ENCODE measurements around the gene SAP30. TPM values are rescaled to one million over a fixed set of nuclear protein-coding genes. Genes with fewer than 3 reads are reported as not detected.

The SAP30 gene
- total RNA-seq, 1 donor from 2014 or later: 13.0 TPM

- Histone ChIP-seq H3K36me3 (no peaks in the 10 kb centered on the region), H3K4me1 (no peaks in the 10 kb centered on the region), H3K27ac (no peak overlapping the region), H3K27me3 (no peaks in the 10 kb centered on the region), H3K9me3 (no peaks in the 10 kb centered on the region), H3K4me3 (no peak overlapping the region)
- intact Hi-C loops (cut with DNase I): no loop called here
- DNase-seq (ENCODE audit: extremely low spot score in 2 of 2): no peak
- TF ChIP-seq CTCF (IDR thresholded peaks at IDR 0.05) (no peak), POLR2A (IDR thresholded peaks at IDR 0.05) (no peak), POLR2AphosphoS5 (IDR thresholded peaks at IDR 0.05; ENCODE audit: insufficient read depth in 1 of 2, low read depth in 1 of 2) (no peak)
Measured at GRCh38 chr4:173379929-173380328, 9.2 kb downstream of the SAP30 start.

GRCh38 chr4:173380987-173381386 lies 10.2 kb downstream of the SAP30 start:
- no peaks in the 10 kb centered on the region for H3K9me3 ChIP-seq
- DNase-seq (ENCODE audit: extremely low spot score in 2 of 2): no peak
- H3K27me3 ChIP-seq: no peaks in the 10 kb centered on the region
- TF ChIP-seq POLR2A (IDR thresholded peaks at IDR 0.05) (no peak), POLR2AphosphoS5 (IDR thresholded peaks at IDR 0.05; ENCODE audit: insufficient read depth in 1 of 2, low read depth in 1 of 2) (no peak), CTCF (IDR thresholded peaks at IDR 0.05) (no peak)
- no peaks in the 10 kb centered on the region for H3K4me1 ChIP-seq
- H3K27ac ChIP-seq: no peak overlapping the region
- H3K4me3 ChIP-seq: no peak overlapping the region
- intact Hi-C loops (cut with DNase I): no loop called here
- H3K36me3 ChIP-seq: no peaks in the 10 kb centered on the region

GRCh38 chr4:173381610-173382009 lies 10.9 kb downstream of the SAP30 start:
- Histone ChIP-seq H3K36me3 (no peaks in the 10 kb centered on the region), H3K4me1 (no peaks in the 10 kb centered on the region), H3K27ac (no peak overlapping the region), H3K9me3 (no peaks in the 10 kb centered on the region), H3K27me3 (no peaks in the 10 kb centered on the region), H3K4me3 (no peak overlapping the region)
- no peak for DNase-seq (ENCODE audit: extremely low spot score in 2 of 2)
- TF ChIP-seq POLR2AphosphoS5 (IDR thresholded peaks at IDR 0.05; ENCODE audit: insufficient read depth in 1 of 2, low read depth in 1 of 2): no peak
- intact Hi-C loops (cut with DNase I): no loop called here

- no peak overlapping the region for H3K27ac ChIP-seq
- no peaks in the 10 kb centered on the region for H3K9me3 ChIP-seq
- intact Hi-C loops (cut with DNase I): no loop called here
- no peaks in the 10 kb centered on the region for H3K27me3 ChIP-seq
- H3K4me1 ChIP-seq: no peaks in the 10 kb centered on the region
- DNase-seq (ENCODE audit: extremely low spot score in 2 of 2): no peak
- H3K4me3 ChIP-seq: no peak overlapping the region
- no peaks in the 10 kb centered on the region for H3K36me3 ChIP-seq
- TF ChIP-seq CTCF (IDR thresholded peaks at IDR 0.05) (no peak), POLR2A (IDR thresholded peaks at IDR 0.05) (no peak), POLR2AphosphoS5 (IDR thresholded peaks at IDR 0.05; ENCODE audit: insufficient read depth in 1 of 2, low read depth in 1 of 2) (no peak)
Measured at GRCh38 chr4:173382349-173382748, 11.6 kb downstream of the SAP30 start.

GRCh38 chr4:173386751-173387150 lies 16.0 kb downstream of the SAP30 start:
- H3K27ac ChIP-seq: no peak overlapping the region
- no peaks in the 10 kb centered on the region for H3K36me3 ChIP-seq
- H3K4me3 ChIP-seq: no peak overlapping the region
- intact Hi-C loops (cut with DNase I): no loop called here
- H3K9me3 ChIP-seq: no peaks in the 10 kb centered on the region
- H3K4me1 ChIP-seq: no peaks in the 10 kb centered on the region
- no peak for TF ChIP-seq POLR2A (IDR thresholded peaks at IDR 0.05)
- no peak for TF ChIP-seq CTCF (IDR thresholded peaks at IDR 0.05)
- TF ChIP-seq POLR2AphosphoS5 (IDR thresholded peaks at IDR 0.05; ENCODE audit: insufficient read depth in 1 of 2, low read depth in 1 of 2): no peak
- DNase-seq (ENCODE audit: extremely low spot score in 2 of 2): no peak
- H3K27me3 ChIP-seq: no peaks in the 10 kb centered on the region

- H3K36me3 ChIP-seq: no peaks in the 10 kb centered on the region
Measured at GRCh38 chr4:173391701-173392100, 20.9 kb downstream of the SAP30 start.

More at GRCh38 chr4:173391701-173392100, 20.9 kb downstream of the SAP30 start:
- no peaks in the 10 kb centered on the region for H3K4me1 ChIP-seq
- intact Hi-C loops (cut with DNase I): no loop called here
- no peaks in the 10 kb centered on the region for H3K9me3 ChIP-seq
- no peak for DNase-seq (ENCODE audit: extremely low spot score in 2 of 2)
- no peak for TF ChIP-seq POLR2A (IDR thresholded peaks at IDR 0.05)
- no peak for TF ChIP-seq CTCF (IDR thresholded peaks at IDR 0.05)
- no peak for TF ChIP-seq POLR2AphosphoS5 (IDR thresholded peaks at IDR 0.05; ENCODE audit: insufficient read depth in 1 of 2, low read depth in 1 of 2)
- no peak overlapping the region for H3K27ac ChIP-seq
- H3K27me3 ChIP-seq: no peaks in the 10 kb centered on the region
- H3K4me3 ChIP-seq: no peak overlapping the region

Data from vagina (tissue), 2 donors.